H9 (cell line): ENCODE data around the gene EPB41. TPM values are rescaled to one million over a fixed set of nuclear protein-coding genes. Genes with fewer than 3 reads are reported as not detected.

ENCODE experiments used
- DNase-seq: peaks from one replicate; pipeline ENCODE4 v3.0.0-alpha.2; 2017
- H2AFZ ChIP-seq: one replicate; pipeline ENCODE4 v1.6.1; 2013; ENCODE audit warnings: mild to moderate bottlenecking, low read length, control low read depth, moderate library complexity
- H2AK5ac ChIP-seq: 2 replicates; pipeline ENCODE4 v1.6.1; 2013; ENCODE audit warnings: low read length, control low read depth, mixed read lengths; ENCODE audit not compliant: insufficient read length
- H2BK120ac ChIP-seq: one replicate; pipeline ENCODE4 v1.6.1; 2013; ENCODE audit warnings: low read depth, mild to moderate bottlenecking, low read length, control low read depth, inconsistent platforms; ENCODE audit not compliant: poor library complexity, severe bottlenecking
- H2BK12ac ChIP-seq: 2 replicates; pipeline ENCODE4 v1.6.1; 2013; ENCODE audit warnings: low read length, control low read depth, mixed read lengths, low read depth; ENCODE audit not compliant: insufficient read length
- H2BK15ac ChIP-seq: 2 replicates; pipeline ENCODE4 v1.6.1; 2013; ENCODE audit warnings: low read depth, low read length, control low read depth
- H2BK20ac ChIP-seq: one replicate; pipeline ENCODE4 v1.6.1; 2013; ENCODE audit warnings: low read depth, mild to moderate bottlenecking, low read length, control low read depth, inconsistent platforms; ENCODE audit not compliant: poor library complexity, severe bottlenecking
- H2BK5ac ChIP-seq: 2 replicates; pipeline ENCODE4 v1.6.1; 2013; ENCODE audit warnings: low read length, control low read depth, mixed read lengths; ENCODE audit not compliant: insufficient read length
- H3K14ac ChIP-seq: 2 replicates; pipeline ENCODE4 v1.6.1; 2013; ENCODE audit warnings: low read length, control low read depth; ENCODE audit not compliant: insufficient read depth
- H3K18ac ChIP-seq: 2 replicates; pipeline ENCODE4 v1.6.1; 2013; ENCODE audit warnings: low read depth, mild to moderate bottlenecking, mixed read lengths, low read length, control low read depth; ENCODE audit not compliant: insufficient read length
- H3K23ac ChIP-seq: 2 replicates; pipeline ENCODE4 v1.6.1; 2013; ENCODE audit warnings: low read length, control low read depth, mixed read lengths, low read depth; ENCODE audit not compliant: insufficient read length
- H3K23me2 ChIP-seq: 2 replicates; pipeline ENCODE4 v1.6.1; 2013; ENCODE audit warnings: low read depth, mild to moderate bottlenecking, mixed read lengths, low read length, control low read depth; ENCODE audit not compliant: insufficient read length, poor library complexity, severe bottlenecking
- H3K27ac ChIP-seq: 2 replicates; pipeline ENCODE4 v1.5.1; 2013; ENCODE audit warnings: low read length, control low read depth, mixed read lengths, low read depth; ENCODE audit not compliant: insufficient read length
- H3K27me3 ChIP-seq: 2 replicates; pipeline ENCODE4 v1.6.1; 2013; ENCODE audit warnings: low read length, control low read depth, inconsistent platforms; ENCODE audit not compliant: insufficient read depth
- H3K4ac ChIP-seq: 2 replicates; pipeline ENCODE4 v1.6.1; 2013; ENCODE audit warnings: low read depth, mild to moderate bottlenecking, control low read depth, inconsistent platforms, low read length, moderate library complexity
- H3K4me1 ChIP-seq: 2 replicates; pipeline ENCODE4 v1.6.1; 2013; ENCODE audit warnings: low read length, control low read depth, inconsistent platforms; ENCODE audit not compliant: insufficient read depth
- H3K4me2 ChIP-seq: 2 replicates; pipeline ENCODE4 v1.6.1; 2013; ENCODE audit warnings: low read length, control low read depth, mixed read lengths; ENCODE audit not compliant: insufficient read length, insufficient read depth
- H3K56ac ChIP-seq: 2 replicates; pipeline ENCODE4 v1.6.1; 2013; ENCODE audit warnings: low read depth, mild to moderate bottlenecking, mixed read lengths, low read length, control low read depth; ENCODE audit not compliant: insufficient read length
- H3K79me1 ChIP-seq: 2 replicates; pipeline ENCODE4 v1.6.1; 2013; ENCODE audit warnings: low read depth, mild to moderate bottlenecking, moderate library complexity, low read length, control low read depth, inconsistent platforms; ENCODE audit not compliant: insufficient read depth, poor library complexity, severe bottlenecking
- H3K79me2 ChIP-seq: 2 replicates; pipeline ENCODE4 v1.6.1; 2013; ENCODE audit warnings: low read length, control low read depth, inconsistent platforms; ENCODE audit not compliant: insufficient read depth
- H3K9ac ChIP-seq: 2 replicates; pipeline ENCODE4 v1.6.1; 2013; ENCODE audit warnings: low read length, control low read depth, mixed read lengths; ENCODE audit not compliant: insufficient read length; ENCODE audit errors: extremely low read depth
- H3K9me3 ChIP-seq: one replicate; pipeline ENCODE4 v1.6.1; 2013; ENCODE audit warnings: low read depth, low read length, inconsistent platforms; ENCODE audit not compliant: control insufficient read depth
- H3T11ph ChIP-seq: one replicate; pipeline ENCODE4 v1.6.1; 2013; ENCODE audit warnings: mild to moderate bottlenecking, low read length, control low read depth, inconsistent platforms
- H4K20me1 ChIP-seq: one replicate; pipeline ENCODE4 v1.6.1; 2013; ENCODE audit not compliant: control insufficient read depth, insufficient read length, insufficient read depth
- H4K5ac ChIP-seq: 2 replicates; pipeline ENCODE4 v1.6.1; 2013; ENCODE audit warnings: low read depth, mild to moderate bottlenecking, mixed read lengths, low read length, control low read depth; ENCODE audit not compliant: insufficient read length
- H4K8ac ChIP-seq: replicated peaks from 2 replicates; pipeline ENCODE4 v1.6.1; 2013; ENCODE audit warnings: low read length, control low read depth, mixed read lengths, low read depth; ENCODE audit not compliant: insufficient read length
- H4K91ac ChIP-seq: 2 replicates; pipeline ENCODE4 v1.6.1; 2013; ENCODE audit warnings: low read depth, mild to moderate bottlenecking, moderate library complexity, mixed read lengths, low read length, control low read depth; ENCODE audit not compliant: insufficient read length
- H3K27ac Mint-ChIP-seq, 3 experiments: 2 replicates in 2 of 3; 3 replicates in 1 of 3; pipeline ENCODE4 v1.8.0; 2020 to 2021; ENCODE audit warnings: mixed read lengths in 3 of 3, mild to moderate bottlenecking in 1 of 3, moderate library complexity in 1 of 3
- H3K27me3 Mint-ChIP-seq: 2 replicates; pipeline ENCODE4 v1.8.0; 2021; ENCODE audit warnings: low read depth, mild to moderate bottlenecking, moderate library complexity, mixed read lengths
- H3K36me3 Mint-ChIP-seq, 3 experiments: 2 replicates in 2 of 3; 3 replicates in 1 of 3; pipeline ENCODE4 v1.8.0; 2020 to 2021; ENCODE audit warnings: low read depth in 3 of 3, mixed read lengths in 3 of 3; ENCODE audit not compliant: insufficient read depth in 1 of 3
- H3K4me1 Mint-ChIP-seq, 2 experiments: 2 replicates each; pipeline ENCODE4 v1.8.0; 2020; ENCODE audit warnings: mixed read lengths in 2 of 2
- H3K4me3 Mint-ChIP-seq, 2 experiments: 2 replicates in 1 of 2; 3 replicates in 1 of 2; pipeline ENCODE4 v1.8.0; 2020 to 2021; ENCODE audit warnings: mild to moderate bottlenecking in 2 of 2, mixed read lengths in 2 of 2, moderate library complexity in 1 of 2
- H3K9me3 Mint-ChIP-seq, 2 experiments: 2 replicates in 1 of 2; 3 replicates in 1 of 2; pipeline ENCODE4 v1.8.0; 2020; ENCODE audit warnings: mild to moderate bottlenecking in 2 of 2, mixed read lengths in 2 of 2, moderate library complexity in 1 of 2
- WGBS: extraction: QIAGEN DNeasy Blood & Tissue Kit; methylation state at CpG from one replicate; pipeline ENCODE4 v1.1.7; 2013; ENCODE audit warnings: missing lambda C conversion rate, low lambda C conversion rate, mixed read lengths; ENCODE audit not compliant: insufficient read length; ENCODE audit errors: extremely low coverage; 5-methylcytosine and 5-hydroxymethylcytosine counted together
- total RNA-seq: library from RNA; stranded (reverse); gene quantifications from 2 replicates; pipeline ENCODE4 v1.2.1, GENCODE V29; 2021
- TF ChIP-seq, protein P1 (sequence below): fragments of 200-600 bp; sonication (generic); conservative IDR thresholded peaks from 3 replicates; pipeline ENCODE4 v1.8.0; 2021; ENCODE audit warnings: antibody characterized with exemption, mild to moderate bottlenecking

Gene EPB41
- total RNA-seq, 1 experiment from 2014 or later, result 75.4 TPM

DNA sequence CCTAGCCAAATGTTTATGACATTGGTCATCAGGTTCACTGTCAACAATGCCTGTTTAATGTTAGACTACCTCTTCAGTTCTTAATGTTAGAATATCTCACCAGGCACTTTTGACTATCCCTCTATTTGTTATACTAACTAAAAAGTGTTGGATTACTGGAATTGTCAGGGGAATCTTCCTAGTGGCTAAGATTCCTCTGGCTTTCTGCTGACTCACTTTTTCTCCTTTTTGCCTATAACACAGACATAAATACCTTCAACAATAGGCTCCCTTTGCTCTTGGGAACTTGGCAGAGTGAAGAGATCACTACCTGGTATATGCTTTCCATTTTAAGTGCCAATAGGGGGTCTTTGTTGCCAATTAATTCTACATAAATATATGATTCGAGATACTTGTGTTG is 140.8 kb downstream of the EPB41 start:
- Histone ChIP-seq H3K79me2 (no peaks in the 10 kb centered on the region), H2BK12ac (no peak overlapping the region), H3K23me2 (no peaks in the 10 kb centered on the region), H3T11ph (no peak overlapping the region), H3K79me1 (no peaks in the 10 kb centered on the region), H3K14ac (no peak overlapping the region), H4K8ac (no peak overlapping the region), H2BK20ac (no peak overlapping the region), H3K18ac (no peak overlapping the region), H3K4ac (no peak overlapping the region), H2BK120ac (no peak overlapping the region), H4K20me1 (no peaks in the 10 kb centered on the region), H3K27me3 (no peaks in the 10 kb centered on the region), H3K27ac (no peak overlapping the region), H3K4me1 (no peaks in the 10 kb centered on the region), H3K9ac (no peak overlapping the region), H2BK5ac (no peak overlapping the region), H3K23ac (no peak overlapping the region), H2BK15ac (no peak overlapping the region), H3K9me3 (no peaks in the 10 kb centered on the region), H4K91ac (no peak overlapping the region), H3K56ac (no peak overlapping the region), H4K5ac (no peak overlapping the region), H2AFZ (no peak overlapping the region), H3K4me2 (no peak overlapping the region), H2AK5ac (no peak overlapping the region)
- WGBS, result no CpG with 5 or more reads among the region's 1 CpG
- no peak overlapping the region for H3K27ac Mint-ChIP-seq
- no peak for DNase-seq
- H3K36me3 Mint-ChIP-seq, result peaks cover 0 to 3% (median under 1%) of the 10 kb centered on the region in 3 experiments; a peak in 4 of 7 replicates
- no peaks in the 10 kb centered on the region for H3K27me3 Mint-ChIP-seq
- TF ChIP-seq, protein P1, sequence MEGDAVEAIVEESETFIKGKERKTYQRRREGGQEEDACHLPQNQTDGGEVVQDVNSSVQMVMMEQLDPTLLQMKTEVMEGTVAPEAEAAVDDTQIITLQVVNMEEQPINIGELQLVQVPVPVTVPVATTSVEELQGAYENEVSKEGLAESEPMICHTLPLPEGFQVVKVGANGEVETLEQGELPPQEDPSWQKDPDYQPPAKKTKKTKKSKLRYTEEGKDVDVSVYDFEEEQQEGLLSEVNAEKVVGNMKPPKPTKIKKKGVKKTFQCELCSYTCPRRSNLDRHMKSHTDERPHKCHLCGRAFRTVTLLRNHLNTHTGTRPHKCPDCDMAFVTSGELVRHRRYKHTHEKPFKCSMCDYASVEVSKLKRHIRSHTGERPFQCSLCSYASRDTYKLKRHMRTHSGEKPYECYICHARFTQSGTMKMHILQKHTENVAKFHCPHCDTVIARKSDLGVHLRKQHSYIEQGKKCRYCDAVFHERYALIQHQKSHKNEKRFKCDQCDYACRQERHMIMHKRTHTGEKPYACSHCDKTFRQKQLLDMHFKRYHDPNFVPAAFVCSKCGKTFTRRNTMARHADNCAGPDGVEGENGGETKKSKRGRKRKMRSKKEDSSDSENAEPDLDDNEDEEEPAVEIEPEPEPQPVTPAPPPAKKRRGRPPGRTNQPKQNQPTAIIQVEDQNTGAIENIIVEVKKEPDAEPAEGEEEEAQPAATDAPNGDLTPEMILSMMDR, result no peak
- no peaks in the 10 kb centered on the region for H3K4me1 Mint-ChIP-seq
- no peaks in the 10 kb centered on the region for H3K9me3 Mint-ChIP-seq
- H3K4me3 Mint-ChIP-seq, result no peak overlapping the region
